SK-N-SH (cell line): ENCODE measurements around the gene TSHZ2. TPM values are rescaled to one million over a fixed set of nuclear protein-coding genes. Genes with fewer than 3 reads are reported as not detected.

Experiments used
- CTCF ChIA-PET: fragments of 300-600, 350-600 bp; formaldehyde crosslinking; extraction: SDS; loops from one replicate; lab custom pipeline; 2021; lab: Yijun Ruan, JAX
- POLR2A ChIA-PET: fragments of 350-600 bp; sonication (Branson Sonifier 250); formaldehyde crosslinking; extraction: SDS; loops from one replicate; lab custom pipeline; 2020; ENCODE audit warnings: antibody characterized with exemption, inconsistent platforms; lab: Yijun Ruan, JAX
- DNase-seq: peaks from one replicate; pipeline ENCODE4 v3.0.0; 2012
- H2AFZ ChIP-seq: fragments of 200-600 bp; sonication (generic); 2 replicates; pipeline ENCODE4 v1.8.1; 2016; ENCODE audit warnings: antibody characterized with exemption, mild to moderate bottlenecking, low read depth
- H3F3A ChIP-seq: fragments of 200-600 bp; sonication (generic); replicated peaks from 2 replicates; pipeline ENCODE3; 2016; ENCODE audit warnings: antibody characterized with exemption, mild to moderate bottlenecking; ENCODE audit not compliant: insufficient read depth
- H3K27ac ChIP-seq, 2 experiments: fragments of 200-500 bp in 1 of 2; fragments of 200-600 bp in 1 of 2; sonication (Bioruptor generic) in 1 of 2; sonication (generic), shearing (Covaris generic) in 1 of 2; 2 replicates each; pipeline versions ENCODE4 v1.5.1 to v1.6.1; 2014 to 2016; ENCODE audit warnings: low read depth in 2 of 2, inconsistent platforms in 1 of 2, low read length in 1 of 2, mild to moderate bottlenecking in 1 of 2, mixed read lengths in 1 of 2
- H3K27me3 ChIP-seq: fragments of 200-600 bp; sonication (generic), shearing (Covaris generic); 2 replicates; pipeline ENCODE4 v1.6.1; 2016; ENCODE audit warnings: mixed run types; ENCODE audit not compliant: insufficient read depth
- H3K36me3 ChIP-seq, 2 experiments: fragments of 200-500 bp in 1 of 2; fragments of 200-600 bp in 1 of 2; sonication (Bioruptor generic) in 1 of 2; sonication (generic) in 1 of 2; replicated peaks in 1 of 2; 2 replicates each; pipeline versions ENCODE3 to v1.5.1; 2014 to 2016; ENCODE audit warnings: low read length in 1 of 2, mild to moderate bottlenecking in 1 of 2; ENCODE audit not compliant: insufficient read depth in 2 of 2, control insufficient read depth in 1 of 2
- H3K4me1 ChIP-seq, 2 experiments: fragments of 200-500 bp in 1 of 2; fragments of 200-600 bp in 1 of 2; sonication (Bioruptor generic) in 1 of 2; sonication (generic), shearing (Covaris generic) in 1 of 2; 2 replicates each; pipeline versions ENCODE4 v1.5.1 to v1.6.1; 2014 to 2016; ENCODE audit warnings: low read depth in 1 of 2, low read length in 1 of 2, mixed run types in 1 of 2; ENCODE audit not compliant: insufficient read depth in 2 of 2, control insufficient read depth in 1 of 2
- H3K4me2 ChIP-seq: fragments of 200-600 bp; sonication (generic), shearing (Covaris generic); 2 replicates; pipeline ENCODE4 v1.6.1; 2017; ENCODE audit warnings: mixed run types
- H3K4me3 ChIP-seq, 2 experiments: fragments of 200-500 bp in 1 of 2; fragments of 200-600 bp in 1 of 2; sonication (Bioruptor generic) in 1 of 2; sonication (generic), shearing (Covaris generic) in 1 of 2; 2 replicates each; pipeline versions ENCODE4 v1.5.1 to v1.8.1; 2014 to 2016; ENCODE audit warnings: low read depth in 2 of 2, inconsistent platforms in 1 of 2, low read length in 1 of 2, mild to moderate bottlenecking in 1 of 2, mixed read lengths in 1 of 2, moderate library complexity in 1 of 2
- H3K79me2 ChIP-seq: fragments of 200-600 bp; sonication (generic); 2 replicates; pipeline ENCODE4 v1.8.1; 2017; ENCODE audit warnings: mild to moderate bottlenecking; ENCODE audit not compliant: insufficient read depth
- H3K9ac ChIP-seq: fragments of 200-600 bp; sonication (generic); 2 replicates; pipeline ENCODE4 v1.6.1; 2017; ENCODE audit warnings: mixed run types
- H3K9me2 ChIP-seq: fragments of 200-600 bp; sonication (generic); 2 replicates; pipeline ENCODE4 v1.6.1; 2017; ENCODE audit warnings: mixed run types
- H3K9me3 ChIP-seq: fragments of 200-600 bp; sonication (generic); 2 replicates; pipeline ENCODE4 v1.6.1; 2017; ENCODE audit warnings: mixed run types, mild to moderate bottlenecking, moderate library complexity
- H4K20me1 ChIP-seq: fragments of 200-600 bp; sonication (generic); 2 replicates; pipeline ENCODE4 v1.6.1; 2017; ENCODE audit warnings: mild to moderate bottlenecking, mixed run types; ENCODE audit not compliant: insufficient read depth
- CHD2 ChIP-seq: fragments of 150-350 bp; IDR thresholded peaks from 2 replicates; pipeline ENCODE4 v1.6.1; 2018; ENCODE audit warnings: low read length; ENCODE audit not compliant: partially characterized antibody
- ELF1 ChIP-seq: IDR thresholded peaks from 2 replicates; pipeline ENCODE4 v1.4.0; 2012
- EZH2phosphoT487 ChIP-seq: fragments of 200-600 bp; sonication (generic); IDR thresholded peaks from 2 replicates; pipeline ENCODE4 v1.6.1; 2017; ENCODE audit warnings: low read depth, mixed run types, mild to moderate bottlenecking, antibody characterized with exemption, moderate library complexity, borderline replicate concordance
- FOXM1 ChIP-seq: IDR thresholded peaks from 2 replicates; pipeline ENCODE4 v1.4.0; 2012; ENCODE audit warnings: low read depth, mild to moderate bottlenecking
- JUND ChIP-seq: IDR thresholded peaks from 2 replicates; pipeline ENCODE4 v1.4.0; 2012
- MAX ChIP-seq: IDR thresholded peaks from 2 replicates; pipeline ENCODE4 v1.4.0; 2012; ENCODE audit warnings: low read depth
- MEF2A ChIP-seq: IDR thresholded peaks from 2 replicates; pipeline ENCODE4 v1.4.0; 2012; ENCODE audit warnings: low read depth, borderline replicate concordance
- REST ChIP-seq: IDR thresholded peaks from 2 replicates; pipeline ENCODE4 v1.6.1; 2012; ENCODE audit warnings: mild to moderate bottlenecking, low read depth, low read length, moderate library complexity
- RFX5 ChIP-seq: IDR thresholded peaks from 2 replicates; pipeline ENCODE4 v1.6.1; 2012; ENCODE audit warnings: mild to moderate bottlenecking, improper control_type of control experiment, low read length
- SIN3A ChIP-seq: IDR thresholded peaks from 2 replicates; pipeline ENCODE4 v1.6.1; 2012; ENCODE audit warnings: low read depth, mild to moderate bottlenecking, low read length, moderate library complexity, borderline replicate concordance
- SMC3 ChIP-seq: IDR thresholded peaks from 2 replicates; pipeline ENCODE4 v1.6.1; 2012; ENCODE audit warnings: low read depth, low read length, improper control_type of control experiment
- TAF1 ChIP-seq: IDR thresholded peaks from 2 replicates; pipeline ENCODE4 v1.6.1; 2012; ENCODE audit warnings: low read depth, mild to moderate bottlenecking, low read length, moderate library complexity, borderline replicate concordance
- USF1 ChIP-seq: IDR thresholded peaks from 2 replicates; pipeline ENCODE4 v1.4.0; 2012; ENCODE audit warnings: low read depth, borderline replicate concordance
- USF2 ChIP-seq: fragments of 150-350 bp; IDR thresholded peaks from 2 replicates; pipeline ENCODE4 v1.6.1; 2017; ENCODE audit warnings: antibody characterized with exemption, low read length, low read depth, borderline replicate concordance
- YY1 ChIP-seq: IDR thresholded peaks from 2 replicates; pipeline ENCODE4 v1.4.0; 2012; ENCODE audit warnings: low read depth, mild to moderate bottlenecking
- WGBS: methylation state at CpG from one replicate; pipeline ENCODE4 v1.1.6; 2017; ENCODE audit warnings: low lambda C conversion rate; 5-methylcytosine and 5-hydroxymethylcytosine counted together
- polyA plus RNA-seq, 3 experiments: library from polyadenylated mRNA; depleted of rRNA; stranded (reverse); fragments of >200 nt; gene quantifications; 2 replicates each; pipeline ENCODE4 v1.2.3, GENCODE V29; 2012

The TSHZ2 gene
- polyA plus RNA-seq, 1 of the 3 experiments (the other 2 are of a cell fraction) = 0.13 TPM

GRCh38 chr20:53260168-53260567 lies 288.0 kb downstream of the TSHZ2 start (continued):
- TF ChIP-seq SIN3A = no peak
- no peak for TF ChIP-seq REST

- H3K36me3 ChIP-seq = no peaks in the 10 kb centered on the region
- no peak overlapping the region for H3K27ac ChIP-seq
- H3K4me2 ChIP-seq = no peak overlapping the region
- ChIA-PET CTCF (no interaction called here), POLR2A (no interaction called here)
- no peaks in the 10 kb centered on the region for H4K20me1 ChIP-seq
- no peaks in the 10 kb centered on the region for H3K79me2 ChIP-seq
- H3K27me3 ChIP-seq = no peaks in the 10 kb centered on the region
- no peak for DNase-seq
- no peak overlapping the region for H3K9ac ChIP-seq
- TF ChIP-seq TAF1 (no peak), ELF1 (no peak), USF2 (no peak), EZH2phosphoT487 (no peak), CHD2 (no peak), MEF2A (no peak), RFX5 (no peak), YY1 (no peak), JUND (no peak), FOXM1 (no peak), MAX (no peak), USF1 (no peak), REST (no peak), SMC3 (no peak)
- no peaks in the 10 kb centered on the region for H3K4me1 ChIP-seq
- H3F3A ChIP-seq = no peaks in the 10 kb centered on the region
- H2AFZ ChIP-seq = no peak overlapping the region
- WGBS = 52% methylated on average over 2 of the region's 2 CpGs
- H3K4me3 ChIP-seq = no peak overlapping the region
- no peaks in the 10 kb centered on the region for H3K9me3 ChIP-seq
- no peaks in the 10 kb centered on the region for H3K9me2 ChIP-seq
Measured at GRCh38 chr20:53260591-53260990, 288.4 kb downstream of the TSHZ2 start.
